NK-92 treated with Interleukin-12 subunit alpha and Interleukin-12 subunit beta, amount 100 ng/mL, for 24 hours (cell line): ENCODE data around the gene OMA1.

Experiments used
- DNase-seq: peaks from one replicate; lab custom pipeline; 2025; lab: John Stamatoyannopoulos, UW

Gene OMA1

GRCh38 chr1:58459911-58460310 is 86.6 kb downstream of the OMA1 start:
- no peak for DNase-seq

- no peak for DNase-seq
Observed at GRCh38 chr1:58457023-58457635, 89.4 kb downstream of the OMA1 start.

- no peak for DNase-seq
Observed at GRCh38 chr1:58456470-58456869, 90.1 kb downstream of the OMA1 start.

GRCh38 chr1:58454807-58455206 is 91.7 kb downstream of the OMA1 start:
- DNase-seq, result no peak

GRCh38 chr1:58454385-58454784 is 92.1 kb downstream of the OMA1 start:
- DNase-seq, result no peak

GRCh38 chr1:58451560-58452191 is 94.8 kb downstream of the OMA1 start:
- DNase-seq, result no peak

- DNase-seq, result no peak
Observed at GRCh38 chr1:58447886-58448285, 98.6 kb downstream of the OMA1 start.

GRCh38 chr1:58447042-58447441 is 99.5 kb downstream of the OMA1 start:
- no peak for DNase-seq

- no peak for DNase-seq
Observed at GRCh38 chr1:58446368-58446767, 100.2 kb downstream of the OMA1 start.

- no peak for DNase-seq
Observed at GRCh38 chr1:58443986-58444868, 102.3 kb downstream of the OMA1 start.

- DNase-seq, result no peak
Observed at GRCh38 chr1:58442114-58442513, 104.4 kb downstream of the OMA1 start.

GRCh38 chr1:58441699-58442098 is 104.8 kb downstream of the OMA1 start:
- DNase-seq, result no peak

- DNase-seq, result no peak
Observed at GRCh38 chr1:58440696-58441095, 105.8 kb downstream of the OMA1 start.

- DNase-seq, result no peak
Observed at GRCh38 chr1:58439946-58440345, 106.6 kb downstream of the OMA1 start.

GRCh38 chr1:58438468-58438867 is 108.1 kb downstream of the OMA1 start:
- no peak for DNase-seq

GRCh38 chr1:58437623-58438022 is 108.9 kb downstream of the OMA1 start:
- DNase-seq, result no peak

GRCh38 chr1:58436615-58437297 is 109.8 kb downstream of the OMA1 start:
- no peak for DNase-seq

- DNase-seq, result no peak
Observed at GRCh38 chr1:58435376-58435775, 111.2 kb downstream of the OMA1 start.

GRCh38 chr1:58434607-58435006 is 111.9 kb downstream of the OMA1 start:
- DNase-seq, result no peak

GRCh38 chr1:58434181-58434580 is 112.3 kb downstream of the OMA1 start:
- no peak for DNase-seq

GRCh38 chr1:58432851-58433668 is 113.5 kb downstream of the OMA1 start:
- DNase-seq, result no peak
